Measurements from ENCODE around the gene BOD1L2.

GRCh38 chr18:57185434-57185833 lies 38.5 kb downstream of the BOD1L2 start:
- TF ChIP-seq CTCF (IDR thresholded peaks at IDR 0.05), result no peak
- no peak for TF ChIP-seq POLR2A (IDR thresholded peaks at IDR 0.05)
